DND-41 (cell line): ENCODE measurements around the gene RHCG.

Experiments
- ATAC-seq: fragments of 200-7000 bp; cut with Tn5 transposase; 3 replicates; pipeline ENCODE4 v1.9.1; 2021; ENCODE audit warnings: low read depth; ENCODE audit not compliant: insufficient read depth
- DNase-seq: peaks from one replicate; pipeline ENCODE4 v3.0.0-alpha.2; 2020
- H2AFZ ChIP-seq: 2 replicates; pipeline ENCODE4 v1.6.0; 2012; ENCODE audit warnings: low read depth, low read length
- H3K27ac ChIP-seq: 2 replicates; pipeline ENCODE4 v1.5.1; 2012; ENCODE audit warnings: low read length, inconsistent platforms
- H3K27me3 ChIP-seq: fragments of 200-600 bp; sonication (generic); 2 replicates; pipeline ENCODE4 v1.6.0; 2012; ENCODE audit warnings: low read length, mild to moderate bottlenecking, inconsistent platforms; ENCODE audit not compliant: insufficient read depth, poor library complexity
- H3K36me3 ChIP-seq: 2 replicates; pipeline ENCODE4 v1.5.1; 2012; ENCODE audit warnings: low read length, inconsistent platforms; ENCODE audit not compliant: insufficient read depth
- H3K4me1 ChIP-seq: 2 replicates; pipeline ENCODE4 v1.5.1; 2012; ENCODE audit warnings: mild to moderate bottlenecking, low read length; ENCODE audit not compliant: insufficient read depth
- H3K4me2 ChIP-seq: 2 replicates; pipeline ENCODE4 v1.6.0; 2012; ENCODE audit warnings: mild to moderate bottlenecking, moderate library complexity, low read length, inconsistent platforms; ENCODE audit not compliant: insufficient read depth
- H3K4me3 ChIP-seq, 2 experiments: fragments of 200-600 bp in 1 of 2; shearing (Covaris generic) in 1 of 2; 2 replicates each; pipeline ENCODE4 v1.5.1; 2012 to 2016; ENCODE audit warnings: inconsistent platforms in 2 of 2, low read length in 2 of 2, mild to moderate bottlenecking in 2 of 2, low read depth in 1 of 2, moderate library complexity in 1 of 2
- H3K79me2 ChIP-seq: 2 replicates; pipeline ENCODE4 v1.6.0; 2012; ENCODE audit warnings: low read length, inconsistent platforms; ENCODE audit not compliant: insufficient read depth
- H3K9ac ChIP-seq: 2 replicates; pipeline ENCODE4 v1.6.0; 2012; ENCODE audit warnings: low read depth, mild to moderate bottlenecking, inconsistent platforms, low read length, moderate library complexity
- H3K9me3 ChIP-seq: 2 replicates; pipeline ENCODE4 v1.5.1; 2012; ENCODE audit warnings: low read length, moderate library complexity, mild to moderate bottlenecking, inconsistent platforms; ENCODE audit not compliant: insufficient read depth, severe bottlenecking
- H4K20me1 ChIP-seq: 2 replicates; pipeline ENCODE4 v1.6.0; 2012; ENCODE audit warnings: low read length; ENCODE audit not compliant: insufficient read depth
- CTCF ChIP-seq: IDR thresholded peaks from 2 replicates; pipeline ENCODE4 v1.5.1; 2012; ENCODE audit warnings: borderline replicate concordance, low read length, moderate library complexity, mild to moderate bottlenecking; ENCODE audit not compliant: poor library complexity, severe bottlenecking; ENCODE audit errors: extremely low read depth
- EZH2 ChIP-seq: IDR thresholded peaks from 3 replicates; pipeline ENCODE4 v1.6.1; 2012; ENCODE audit warnings: borderline replicate concordance, low read depth, mild to moderate bottlenecking, moderate library complexity, low read length, inconsistent platforms; ENCODE audit not compliant: severe bottlenecking

RHCG gene

GRCh38 chr15:89479173-89479572 lies 17.2 kb downstream of the RHCG start:
- DNase-seq: no peak
- Histone ChIP-seq H3K4me2 (no peak overlapping the region), H3K27ac (no peak overlapping the region), H3K79me2 (no peaks in the 10 kb centered on the region), H3K9ac (no peak overlapping the region), H3K27me3 (no peaks in the 10 kb centered on the region), H3K36me3 (no peaks in the 10 kb centered on the region), H3K9me3 (no peaks in the 10 kb centered on the region), H3K4me1 (no peaks in the 10 kb centered on the region), H2AFZ (no peak overlapping the region), H4K20me1 (peaks cover 3% of the 10 kb centered on the region; the same call in 1 of the 2 replicates), H3K4me3 (no peak overlapping the region)
- TF ChIP-seq CTCF (no peak), EZH2 (no peak)
- no peak for ATAC-seq

GRCh38 chr15:89477411-89478242 lies 18.8 kb downstream of the RHCG start:
- Histone ChIP-seq H3K4me1 (no peaks in the 10 kb centered on the region), H3K4me3 (no peak overlapping the region), H3K4me2 (no peak overlapping the region), H3K36me3 (no peaks in the 10 kb centered on the region), H3K9ac (no peak overlapping the region), H3K27ac (no peak overlapping the region), H2AFZ (no peak overlapping the region), H3K9me3 (no peaks in the 10 kb centered on the region), H3K79me2 (no peaks in the 10 kb centered on the region), H4K20me1 (peaks cover 4% of the 10 kb centered on the region; the same call in 1 of the 2 replicates), H3K27me3 (no peaks in the 10 kb centered on the region)
- TF ChIP-seq EZH2 (no peak), CTCF (no peak)
- DNase-seq (no peak), ATAC-seq (no peak)

GRCh38 chr15:89475661-89476060 lies 20.7 kb downstream of the RHCG start:
- peaks cover 7% of the 10 kb centered on the region; the same call in 1 of the 2 replicates for H4K20me1 ChIP-seq
- H3K36me3 ChIP-seq: no peaks in the 10 kb centered on the region
- H2AFZ ChIP-seq: no peak overlapping the region
- H3K4me1 ChIP-seq: no peaks in the 10 kb centered on the region
- TF ChIP-seq CTCF (no peak), EZH2 (no peak)
- H3K4me2 ChIP-seq: no peak overlapping the region
- H3K9ac ChIP-seq: no peak overlapping the region
- DNase-seq (no peak), ATAC-seq (no peak)
- no peaks in the 10 kb centered on the region for H3K27me3 ChIP-seq
- no peak overlapping the region for H3K27ac ChIP-seq
- H3K4me3 ChIP-seq: no peak overlapping the region
- no peaks in the 10 kb centered on the region for H3K9me3 ChIP-seq
- no peaks in the 10 kb centered on the region for H3K79me2 ChIP-seq
